ENCODE data around the gene FAM72B.
"Not testable (repeated sequence)": the region's sequence is repeated elsewhere in the genome, so short reads cannot be mapped to it uniquely, and the experiment has no call there.

Gene FAM72B
- total RNA-seq = 0 to 0.30 (median 0.12) reads per million in 4 donors

DNA sequence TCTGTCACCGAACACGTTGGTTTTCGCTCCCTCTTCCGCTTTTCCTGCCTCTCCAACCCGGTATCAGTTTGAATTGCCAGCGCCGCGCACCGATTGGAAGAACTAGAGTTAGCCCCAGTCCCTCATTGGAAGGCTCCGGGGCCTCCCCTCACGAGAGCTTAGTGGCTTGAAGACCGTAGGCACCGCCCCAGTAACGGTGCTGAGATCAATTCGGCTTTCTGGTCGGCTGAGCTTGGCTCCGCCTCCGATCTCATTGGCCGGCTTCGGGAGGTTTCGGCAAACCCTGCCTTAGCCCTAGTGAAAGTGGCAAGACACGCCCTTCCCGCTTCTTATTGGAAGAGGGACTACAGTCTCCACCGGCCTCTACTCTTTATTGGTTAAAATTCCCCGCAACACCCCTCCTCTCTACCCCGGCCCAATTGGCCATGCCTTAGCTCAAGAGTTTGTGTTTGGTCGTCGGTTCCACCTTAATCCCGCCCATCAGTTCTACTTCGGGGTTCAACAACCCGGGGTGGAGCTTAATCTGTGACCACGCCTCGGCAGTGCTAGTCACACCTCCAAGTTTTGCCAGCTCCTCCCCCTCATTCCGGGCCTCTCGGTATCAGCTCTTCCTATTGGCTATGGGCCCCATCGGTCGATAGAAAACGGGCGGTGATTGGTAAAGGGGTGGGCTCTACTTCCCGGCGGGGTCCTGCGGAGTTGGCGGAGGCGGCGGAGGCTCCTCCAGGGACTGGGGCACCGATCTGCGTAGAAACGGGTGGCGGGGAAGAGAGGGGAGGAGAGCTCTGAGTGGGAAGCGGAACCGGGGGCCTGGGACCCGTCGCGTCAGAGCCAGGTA is at the start of gene FAM72B, which contains the start of gene SRGAP2C:
FAM72B (minus strand) TSS at position 51 of the 838 bp plus-strand sequence. CDS start 851 bp downstream, outside the sequence.
SRGAP2C (plus strand) TSS at position 686 of the 838 bp plus-strand sequence. CDS start 2,472 bp downstream, outside the sequence.
- peak; percentile 80 to 98 (median 90) for DNase-seq

DNA sequence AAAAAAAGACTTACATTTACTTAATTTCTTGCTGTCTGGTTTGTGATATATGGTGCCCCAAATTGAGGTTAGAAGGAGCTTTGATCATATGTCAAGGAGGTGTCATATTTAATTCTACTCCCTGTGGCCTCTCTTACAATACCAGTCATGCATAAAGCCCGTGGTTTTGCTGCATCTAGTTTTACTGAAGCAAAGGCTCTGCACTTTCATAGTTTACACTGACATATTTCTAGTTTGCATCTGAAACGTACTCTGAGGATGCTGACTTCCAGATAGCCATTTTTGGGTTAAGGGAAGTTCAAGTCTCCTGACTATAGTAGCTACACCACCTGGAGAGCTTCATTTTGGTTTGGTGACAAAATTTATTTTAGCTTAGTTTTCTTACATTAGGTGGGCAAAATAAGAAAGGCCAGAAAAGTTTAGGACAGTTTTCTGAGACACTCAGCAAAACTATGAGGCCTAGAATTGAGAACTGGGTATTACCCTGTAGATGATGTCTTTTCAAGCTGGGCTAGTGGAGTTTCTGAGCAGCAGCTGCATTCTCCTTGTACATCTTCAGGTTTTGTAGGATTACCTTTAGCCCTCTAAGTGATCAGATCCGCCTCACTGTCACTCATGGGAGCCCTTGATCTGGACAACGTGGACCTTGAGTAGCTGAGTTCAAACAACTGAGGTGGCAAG is 48.4 kb upstream of the FAM72B start:
- not testable (repeated sequence) for DNase-seq

DNA sequence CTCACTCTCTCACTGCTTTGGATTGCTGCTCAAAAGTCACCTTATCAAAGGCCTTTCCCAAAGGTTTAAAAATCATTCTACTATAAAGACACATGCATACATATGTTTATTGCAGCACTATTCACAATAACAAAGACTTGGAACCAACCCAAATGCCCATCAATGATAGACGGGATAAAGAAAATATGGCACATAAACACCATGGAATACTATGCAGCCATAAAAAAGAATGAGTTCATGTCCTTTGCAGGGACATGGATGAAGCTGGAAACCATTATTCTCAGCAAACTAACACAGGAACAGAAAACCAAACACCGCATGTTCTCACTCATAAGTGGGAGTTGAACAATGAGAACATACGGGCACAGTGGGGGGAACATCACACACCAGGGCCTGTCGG is 46.5 kb upstream of the FAM72B start:
- DNase-seq = not testable (repeated sequence)

DNA sequence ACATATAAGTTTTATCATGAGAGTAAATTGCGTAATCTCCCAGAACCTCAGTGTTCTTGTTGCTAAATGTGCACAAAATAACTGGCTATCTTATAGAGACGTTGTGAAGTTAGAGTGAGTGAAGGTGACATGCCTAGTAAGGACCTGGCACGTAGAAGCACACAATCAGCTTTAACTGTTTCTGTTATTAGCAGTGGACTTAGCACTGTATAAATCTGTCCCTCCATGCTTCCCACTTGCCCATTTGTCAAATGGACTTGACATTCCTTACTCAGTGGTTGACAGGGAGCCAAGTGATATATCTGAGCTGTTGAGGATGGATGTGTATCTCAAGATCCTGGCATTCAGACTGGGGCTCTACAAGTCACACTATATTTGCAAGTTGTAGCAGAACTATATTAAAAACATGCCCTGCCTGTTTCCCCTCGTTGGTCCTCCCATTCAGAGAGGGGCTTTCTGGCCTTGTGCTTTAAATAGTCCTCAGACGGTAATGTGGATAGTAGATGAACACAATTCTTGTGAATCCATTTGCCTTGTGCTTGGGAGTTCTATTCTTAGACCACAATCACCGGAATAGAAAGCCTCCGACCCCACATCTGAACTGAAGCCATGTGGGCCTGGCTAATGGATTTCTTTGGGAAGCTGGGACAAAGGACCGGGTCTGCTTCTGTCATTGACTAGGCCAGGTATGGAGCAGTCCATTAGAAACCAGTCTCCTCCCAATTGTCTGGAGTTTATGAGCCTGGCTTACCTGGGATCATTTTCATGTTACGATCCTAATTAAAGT is 43.6 kb upstream of the FAM72B start:
- DNase-seq = not testable (repeated sequence)

DNA sequence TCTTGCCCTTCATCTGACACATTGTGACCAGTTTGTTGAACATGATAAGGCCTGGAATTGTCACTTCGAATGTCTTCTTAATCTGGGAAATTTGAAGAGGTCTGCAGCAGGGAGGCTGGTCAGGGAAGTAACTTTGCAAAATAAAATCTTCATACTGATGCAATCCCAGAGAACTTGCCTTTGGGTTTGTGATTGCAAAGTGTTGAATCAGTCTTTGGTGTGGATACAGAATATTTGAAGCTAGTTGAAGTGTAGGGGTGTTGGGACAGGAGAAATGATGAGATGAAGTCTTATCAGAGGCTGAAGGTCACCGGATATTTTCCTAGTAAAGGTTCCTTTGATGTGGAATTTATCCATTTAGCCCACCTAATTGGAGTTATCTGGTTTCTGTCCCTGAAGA is 42.8 kb upstream of the FAM72B start:
- DNase-seq = not testable (repeated sequence)

DNA sequence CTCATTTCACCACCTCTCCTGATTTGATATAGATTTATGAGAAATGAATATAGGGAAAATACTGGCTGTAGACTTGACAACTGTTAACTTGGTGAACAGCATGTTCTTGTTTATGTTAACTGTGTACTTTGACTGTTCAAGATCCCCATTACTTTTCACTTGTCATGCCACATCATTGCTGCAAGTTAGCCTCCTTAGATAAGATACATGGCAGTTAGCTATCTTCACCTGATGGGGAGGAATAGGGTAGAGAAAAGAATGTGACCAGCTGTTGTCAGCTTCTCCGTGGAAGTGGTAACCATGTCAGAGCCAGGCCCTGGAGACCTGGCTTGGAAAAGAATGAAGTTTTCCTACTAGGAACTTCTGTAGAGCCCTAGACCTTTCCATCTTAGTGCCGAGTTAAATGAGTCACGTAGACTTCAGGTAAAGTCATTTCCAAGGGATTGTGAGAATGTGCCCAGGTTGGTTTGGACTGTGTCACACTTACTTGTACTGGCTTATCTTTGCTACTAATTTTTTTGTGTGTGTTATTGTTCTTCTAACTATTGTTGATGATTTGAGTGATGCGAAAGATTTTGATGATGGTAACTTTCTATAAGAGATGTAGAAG is 42.3 kb upstream of the FAM72B start:
- DNase-seq = not testable (repeated sequence)

DNA sequence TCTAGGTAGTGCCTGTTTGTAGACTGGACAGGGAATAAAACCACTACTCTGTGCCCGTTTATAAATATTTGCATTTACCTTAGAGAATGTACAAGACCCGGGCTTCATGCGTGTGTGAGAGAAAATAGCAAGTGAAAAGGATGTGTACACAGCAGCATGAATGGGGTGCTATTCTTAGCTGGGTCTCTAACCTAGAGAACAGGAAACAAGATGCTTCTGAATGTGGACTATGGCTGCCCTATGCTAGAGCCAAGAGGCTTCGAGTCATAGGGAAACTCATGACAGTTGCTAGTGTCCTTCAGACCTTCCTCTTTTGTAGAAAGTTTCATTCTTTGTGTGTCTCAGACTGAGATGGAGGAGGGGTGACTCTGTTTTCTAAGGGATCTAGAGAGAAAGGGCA is 40.6 kb upstream of the FAM72B start:
- not testable (repeated sequence) for DNase-seq

DNA sequence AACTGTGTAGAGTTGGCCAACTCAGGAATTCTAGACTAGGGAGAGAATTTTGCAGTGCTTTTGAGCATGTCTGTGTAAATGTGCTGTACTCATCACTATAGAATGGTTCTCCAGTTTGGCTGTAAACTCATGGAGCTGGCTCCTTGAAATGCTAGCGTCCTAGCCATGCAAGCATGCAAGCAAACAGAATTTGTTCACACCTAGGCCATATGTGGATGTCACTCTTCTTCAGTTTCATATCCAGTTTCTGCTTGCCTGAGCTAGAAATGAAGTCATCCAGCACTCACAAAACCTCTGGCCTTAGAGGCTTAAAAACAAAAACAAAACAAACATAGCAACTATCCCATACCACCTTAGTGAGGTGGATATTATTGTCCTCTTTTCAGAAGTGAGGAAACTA is 37.6 kb upstream of the FAM72B start:
- peak in 1 of 5 donors; percentile 49 for DNase-seq

DNA sequence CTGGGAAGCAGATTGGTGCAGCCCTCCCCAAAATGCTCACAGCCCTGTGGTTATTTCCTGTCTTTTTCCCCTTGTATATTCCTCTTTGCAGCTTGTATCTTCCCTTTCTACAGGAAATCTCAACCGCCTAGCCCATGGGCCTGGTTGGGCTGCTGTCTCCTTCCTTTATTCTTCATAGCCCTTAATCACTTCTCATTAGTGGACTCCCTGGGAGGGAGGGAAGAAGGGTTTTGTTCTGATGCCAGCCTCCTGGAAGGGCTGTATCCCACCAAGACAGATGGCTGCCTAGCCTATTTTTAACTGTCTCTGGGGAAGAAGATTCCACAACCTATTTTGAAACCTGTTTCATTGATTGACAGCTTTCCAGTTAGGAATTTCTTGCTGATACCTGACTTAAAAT is 32.5 kb upstream of the FAM72B start:
- not testable (repeated sequence) for DNase-seq

DNA sequence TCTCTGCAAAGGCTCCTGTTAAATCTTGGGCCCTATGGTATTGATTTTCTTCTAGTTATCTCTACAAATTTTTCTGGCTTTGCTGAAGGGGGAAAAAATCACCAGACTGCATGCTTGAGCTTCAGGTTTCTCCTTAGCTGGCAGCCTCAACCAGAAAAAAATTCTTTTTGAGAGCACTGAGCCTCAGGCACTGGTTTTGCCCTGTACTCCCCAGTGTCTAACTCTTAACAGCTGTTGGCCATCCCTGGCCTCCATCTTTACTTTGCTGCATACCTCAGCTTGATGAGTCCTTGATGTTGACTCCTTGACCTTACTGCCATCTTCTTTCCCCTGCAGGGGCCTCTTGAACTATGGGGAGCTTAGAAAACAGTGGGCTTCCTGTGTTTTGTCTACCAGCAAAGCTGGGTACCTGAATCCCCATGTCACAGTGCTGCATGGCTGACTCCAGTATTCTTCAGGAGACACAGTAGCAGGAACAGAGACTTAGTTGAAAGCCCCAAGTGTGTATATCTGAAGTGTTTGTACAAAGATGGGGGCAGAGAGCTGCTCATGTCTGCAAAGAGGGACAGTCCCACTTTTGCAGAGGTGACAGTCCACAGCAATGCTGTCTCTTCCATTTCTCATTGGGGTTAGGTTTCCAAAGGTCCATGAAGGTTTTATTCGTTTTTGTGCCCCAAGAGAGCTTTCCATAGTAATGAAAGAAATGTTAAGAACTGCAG is 31.7 kb upstream of the FAM72B start:
- not testable (repeated sequence) for DNase-seq

DNA sequence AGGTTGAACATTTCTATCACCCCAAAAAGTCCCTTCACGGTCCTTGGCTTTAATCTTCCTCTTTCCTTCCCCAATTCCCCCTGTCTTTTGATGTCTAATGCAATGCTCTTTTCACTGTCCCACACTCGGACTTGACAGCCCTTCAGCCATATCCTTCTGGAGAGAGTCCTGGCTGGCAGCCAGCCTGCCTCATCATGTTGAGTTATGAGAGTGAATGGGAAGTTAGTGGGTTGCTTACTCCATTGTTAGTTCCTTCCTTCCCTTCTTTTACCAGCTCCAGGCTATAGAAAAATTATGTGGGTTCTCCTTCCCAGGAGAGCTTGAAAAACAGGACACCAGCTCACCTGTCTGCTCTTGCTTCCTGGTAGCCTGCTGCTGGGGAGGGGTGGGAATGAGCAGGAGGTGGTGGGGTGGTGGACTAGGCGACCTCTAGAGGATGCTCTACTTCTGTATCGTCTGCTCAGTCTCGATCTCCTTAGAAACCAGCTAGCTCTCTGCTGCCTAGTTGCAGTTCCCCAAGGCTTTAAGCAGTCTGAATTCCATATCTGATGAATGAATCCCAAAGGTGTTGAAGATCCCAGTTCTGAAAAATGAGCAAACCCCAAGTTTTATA is 30.5 kb upstream of the FAM72B start:
- DNase-seq = not testable (repeated sequence)

DNA sequence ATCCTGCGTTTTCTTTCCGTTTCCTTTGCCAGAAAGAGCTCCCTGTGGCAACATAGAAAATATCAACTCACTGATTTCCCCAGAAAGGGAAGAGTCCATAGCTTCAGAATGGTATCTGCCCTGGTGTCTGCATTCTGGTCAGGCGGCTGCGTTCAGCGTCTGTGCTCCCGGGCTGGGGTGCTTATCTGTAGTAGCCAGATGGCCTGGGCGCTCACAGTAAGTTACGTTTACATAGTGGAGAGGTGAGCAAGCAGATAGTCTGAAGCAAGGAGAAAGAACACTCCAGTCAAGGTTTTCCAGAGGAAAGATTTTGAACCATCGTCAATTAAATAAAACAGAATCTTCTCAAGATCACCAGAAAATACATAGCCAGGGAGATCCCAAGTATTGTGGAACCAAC is 29.4 kb upstream of the FAM72B start:
- not testable (repeated sequence) for DNase-seq

DNA sequence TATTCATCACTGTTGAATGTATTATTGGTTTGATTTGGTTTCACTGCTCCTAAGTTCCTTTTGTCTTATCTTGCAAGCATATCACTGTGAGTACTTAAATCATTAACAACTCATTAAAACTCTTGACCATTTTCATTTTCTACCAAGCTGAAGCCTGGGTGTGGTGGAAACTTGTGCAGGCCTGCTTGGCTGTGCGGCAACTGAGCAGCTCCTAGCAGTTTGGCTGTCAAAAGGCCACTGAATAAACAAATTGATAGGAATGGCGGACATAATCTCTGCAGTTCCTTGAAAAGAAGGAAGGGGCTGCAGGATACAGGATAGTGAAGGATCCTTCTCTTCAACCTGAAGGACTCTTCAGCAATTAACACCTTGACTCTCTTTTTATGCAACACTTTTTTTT is 26.6 kb upstream of the FAM72B start:
- DNase-seq = not testable (repeated sequence)

DNA sequence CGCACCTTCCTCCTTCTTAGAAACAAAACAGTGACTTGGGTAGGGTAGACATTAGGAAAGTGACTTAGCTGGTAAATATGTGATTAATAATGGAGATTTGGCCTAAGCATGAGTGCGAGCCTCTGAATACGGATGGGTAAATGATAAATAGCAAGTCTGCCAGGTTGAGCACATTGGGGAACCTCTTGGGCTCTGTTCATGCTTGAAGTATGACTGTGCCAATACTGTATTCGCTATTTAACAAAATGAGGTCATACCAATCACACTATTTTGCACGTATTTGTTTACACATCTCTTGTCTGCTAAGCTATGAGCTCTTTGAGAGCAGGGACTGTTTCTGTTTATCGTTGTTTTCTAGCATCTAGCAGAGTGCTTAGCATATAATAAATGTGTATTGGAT is 24.2 kb upstream of the FAM72B start:
- not testable (repeated sequence) for DNase-seq

DNA sequence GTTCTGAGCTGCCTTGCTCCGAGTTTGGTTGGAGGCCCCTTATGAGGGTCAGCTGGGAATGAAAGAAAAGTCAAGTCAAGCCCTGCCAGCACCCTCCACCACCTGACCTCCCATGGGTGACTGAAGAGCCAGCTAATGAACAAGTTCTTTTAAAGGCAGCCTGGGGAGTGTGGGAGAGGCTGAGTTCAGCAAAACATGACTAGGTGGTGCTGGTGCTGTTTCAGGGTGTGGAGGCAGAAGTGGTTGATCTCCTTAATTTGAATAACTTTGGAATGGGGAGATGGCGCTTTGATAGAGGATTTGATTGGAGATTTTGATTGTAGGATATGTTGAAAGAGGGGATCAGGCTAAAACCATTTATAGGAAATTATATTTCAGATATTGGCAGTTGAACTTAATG is 23.2 kb upstream of the FAM72B start:
- not testable (repeated sequence) for DNase-seq

DNA sequence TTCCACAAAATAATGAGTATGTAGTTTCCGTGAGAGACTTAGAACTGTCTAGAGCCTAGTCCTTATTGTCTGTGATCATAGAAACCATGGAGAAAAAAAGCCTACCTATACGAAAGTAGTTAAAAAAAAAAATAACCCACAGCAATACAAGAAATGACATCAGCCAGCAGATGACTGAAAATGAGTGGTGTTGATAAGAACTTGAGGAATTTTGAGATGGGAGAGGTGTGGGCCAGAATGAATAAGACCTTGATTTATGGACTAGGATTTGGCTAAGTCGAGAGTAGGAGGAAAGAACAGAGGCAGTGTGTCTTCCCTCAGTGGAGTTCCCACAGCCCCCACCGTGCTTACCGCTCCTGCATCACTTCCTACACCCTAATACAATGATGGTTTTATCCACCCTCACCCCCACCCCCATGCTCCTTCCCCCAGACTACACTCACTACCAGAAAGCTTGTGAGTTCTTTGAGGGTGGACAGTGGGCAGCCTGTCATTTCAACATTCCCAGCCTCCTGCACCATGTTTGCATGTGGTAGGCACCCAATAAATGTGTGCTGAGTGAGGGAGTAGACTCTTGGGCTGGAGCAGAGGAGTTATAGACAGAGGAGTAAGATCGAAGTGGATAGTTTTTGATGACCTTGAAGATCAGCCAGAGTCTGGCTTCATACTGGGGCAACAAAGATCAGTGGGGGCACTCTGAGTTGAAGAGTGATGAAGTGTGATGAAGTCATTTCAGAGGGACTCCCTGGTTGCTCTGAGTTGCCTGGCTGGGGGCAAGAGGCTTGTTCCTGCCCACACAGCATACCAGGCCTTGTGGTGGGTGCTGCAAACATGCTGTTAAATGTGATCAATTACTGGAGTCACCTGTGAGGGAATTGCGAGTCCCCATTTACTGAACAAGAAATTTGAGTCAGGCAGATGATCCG is 21.9 kb upstream of the FAM72B start:
- not testable (repeated sequence) for DNase-seq

DNA sequence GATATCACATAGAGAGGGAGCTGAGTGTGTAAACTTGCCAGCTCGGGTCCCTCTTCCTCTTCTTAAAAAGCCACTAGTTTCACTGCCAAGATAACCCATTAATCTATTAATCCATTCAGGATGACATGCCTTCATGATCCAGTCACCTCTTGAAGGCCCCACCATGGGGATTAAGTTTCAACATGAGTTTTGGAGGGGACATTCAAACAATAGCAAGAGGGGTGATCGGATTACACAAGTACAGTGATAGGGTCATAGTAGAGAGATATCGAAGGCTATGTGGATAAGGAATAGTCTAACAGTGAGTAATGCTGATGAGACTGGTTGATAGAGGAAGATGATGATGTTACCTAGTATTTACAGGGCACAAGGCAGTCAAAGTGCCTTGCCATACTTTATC is 18.8 kb upstream of the FAM72B start:
- DNase-seq = not testable (repeated sequence)

DNA sequence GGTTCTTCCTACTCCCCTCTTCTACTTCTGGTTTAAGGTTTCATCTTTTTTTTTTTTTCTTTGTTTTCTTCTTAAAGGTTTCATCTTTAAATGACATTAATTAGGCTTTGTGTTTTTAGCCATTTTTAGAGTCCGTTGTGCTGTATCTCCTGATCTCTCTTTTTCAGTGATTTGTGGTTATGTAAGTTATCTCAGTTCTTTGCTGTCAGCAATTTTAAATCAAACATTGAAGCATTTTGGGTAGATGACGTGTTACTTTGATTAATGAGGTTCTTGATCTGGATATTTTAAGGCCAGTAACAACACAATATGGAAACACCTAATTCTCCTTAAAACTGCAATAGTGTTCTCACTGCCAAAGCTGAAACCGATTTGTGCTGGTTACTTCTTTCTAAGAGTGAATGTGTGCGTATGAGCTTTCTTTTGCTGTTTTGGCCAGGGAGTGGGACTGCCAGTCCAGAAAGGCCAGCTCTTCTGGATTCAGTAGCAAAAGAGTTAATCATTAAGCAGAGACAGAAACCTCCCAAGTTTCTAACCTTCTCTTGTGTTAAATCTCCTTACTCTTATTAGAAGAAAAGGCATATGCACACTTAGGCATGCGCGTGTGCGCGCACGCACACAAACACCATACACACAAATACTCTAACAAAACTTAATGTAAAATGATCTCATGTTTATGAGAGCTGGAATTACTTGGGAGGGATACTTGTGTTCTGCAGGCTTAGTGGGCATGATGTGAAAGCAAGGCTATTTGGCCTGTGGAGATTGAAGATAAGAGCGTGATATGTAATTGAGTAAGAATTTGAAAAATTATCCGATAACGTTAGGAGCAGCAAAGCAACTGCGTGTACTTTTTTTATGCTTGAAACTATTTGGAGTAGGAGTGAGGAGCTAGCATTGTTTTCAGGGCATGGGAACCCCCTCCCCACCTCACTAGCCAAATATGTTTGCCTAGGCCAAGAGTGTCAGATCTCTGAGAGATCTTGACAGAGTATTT is 17.1 kb upstream of the FAM72B start:
- not testable (repeated sequence) for DNase-seq

DNA sequence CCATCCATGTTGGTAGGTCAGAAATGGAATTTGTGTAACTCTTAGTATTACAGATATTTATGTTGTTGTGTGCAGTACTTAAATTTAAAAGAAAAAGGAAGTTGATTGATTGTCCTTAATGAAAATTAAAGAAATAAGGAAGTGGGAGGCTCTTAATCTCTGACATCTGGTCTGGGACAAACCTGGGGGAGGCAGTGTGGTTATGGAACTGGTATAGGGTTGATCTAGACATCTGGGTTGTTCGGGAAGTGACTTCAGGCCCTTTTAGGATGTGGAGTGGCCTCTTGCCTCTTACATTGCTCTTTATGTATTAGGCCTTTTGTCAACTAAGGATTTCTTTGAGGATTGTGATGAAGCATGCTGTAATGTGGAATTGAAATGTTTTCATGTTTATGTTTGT is 16.1 kb upstream of the FAM72B start:
- DNase-seq = not testable (repeated sequence)
